H9 (cell line): ENCODE data around the gene CLIP1. TPM values are rescaled to one million over a fixed set of nuclear protein-coding genes. Genes with fewer than 3 reads are reported as not detected.
"Not testable (repeated sequence)": the region's sequence is repeated elsewhere in the genome, so short reads cannot be mapped to it uniquely, and the experiment has no call there.

Experiments
- DNase-seq: peaks from one replicate; pipeline ENCODE4 v3.0.0-alpha.2; 2017
- H2AFZ ChIP-seq: one replicate; pipeline ENCODE4 v1.6.1; 2013; ENCODE audit warnings: mild to moderate bottlenecking, low read length, control low read depth, moderate library complexity
- H2AK5ac ChIP-seq: 2 replicates; pipeline ENCODE4 v1.6.1; 2013; ENCODE audit warnings: low read length, control low read depth, mixed read lengths; ENCODE audit not compliant: insufficient read length
- H2BK120ac ChIP-seq: one replicate; pipeline ENCODE4 v1.6.1; 2013; ENCODE audit warnings: low read depth, mild to moderate bottlenecking, low read length, control low read depth, inconsistent platforms; ENCODE audit not compliant: poor library complexity, severe bottlenecking
- H2BK12ac ChIP-seq: 2 replicates; pipeline ENCODE4 v1.6.1; 2013; ENCODE audit warnings: low read length, control low read depth, mixed read lengths, low read depth; ENCODE audit not compliant: insufficient read length
- H2BK15ac ChIP-seq: 2 replicates; pipeline ENCODE4 v1.6.1; 2013; ENCODE audit warnings: low read depth, low read length, control low read depth
- H2BK20ac ChIP-seq: one replicate; pipeline ENCODE4 v1.6.1; 2013; ENCODE audit warnings: low read depth, mild to moderate bottlenecking, low read length, control low read depth, inconsistent platforms; ENCODE audit not compliant: poor library complexity, severe bottlenecking
- H2BK5ac ChIP-seq: 2 replicates; pipeline ENCODE4 v1.6.1; 2013; ENCODE audit warnings: low read length, control low read depth, mixed read lengths; ENCODE audit not compliant: insufficient read length
- H3K14ac ChIP-seq: 2 replicates; pipeline ENCODE4 v1.6.1; 2013; ENCODE audit warnings: low read length, control low read depth; ENCODE audit not compliant: insufficient read depth
- H3K18ac ChIP-seq: 2 replicates; pipeline ENCODE4 v1.6.1; 2013; ENCODE audit warnings: low read depth, mild to moderate bottlenecking, mixed read lengths, low read length, control low read depth; ENCODE audit not compliant: insufficient read length
- H3K23ac ChIP-seq: 2 replicates; pipeline ENCODE4 v1.6.1; 2013; ENCODE audit warnings: low read length, control low read depth, mixed read lengths, low read depth; ENCODE audit not compliant: insufficient read length
- H3K23me2 ChIP-seq: 2 replicates; pipeline ENCODE4 v1.6.1; 2013; ENCODE audit warnings: low read depth, mild to moderate bottlenecking, mixed read lengths, low read length, control low read depth; ENCODE audit not compliant: insufficient read length, poor library complexity, severe bottlenecking
- H3K27ac ChIP-seq: 2 replicates; pipeline ENCODE4 v1.5.1; 2013; ENCODE audit warnings: low read length, control low read depth, mixed read lengths, low read depth; ENCODE audit not compliant: insufficient read length
- H3K27me3 ChIP-seq: 2 replicates; pipeline ENCODE4 v1.6.1; 2013; ENCODE audit warnings: low read length, control low read depth, inconsistent platforms; ENCODE audit not compliant: insufficient read depth
- H3K4ac ChIP-seq: 2 replicates; pipeline ENCODE4 v1.6.1; 2013; ENCODE audit warnings: low read depth, mild to moderate bottlenecking, control low read depth, inconsistent platforms, low read length, moderate library complexity
- H3K4me1 ChIP-seq: 2 replicates; pipeline ENCODE4 v1.6.1; 2013; ENCODE audit warnings: low read length, control low read depth, inconsistent platforms; ENCODE audit not compliant: insufficient read depth
- H3K4me2 ChIP-seq: 2 replicates; pipeline ENCODE4 v1.6.1; 2013; ENCODE audit warnings: low read length, control low read depth, mixed read lengths; ENCODE audit not compliant: insufficient read length, insufficient read depth
- H3K56ac ChIP-seq: 2 replicates; pipeline ENCODE4 v1.6.1; 2013; ENCODE audit warnings: low read depth, mild to moderate bottlenecking, mixed read lengths, low read length, control low read depth; ENCODE audit not compliant: insufficient read length
- H3K79me1 ChIP-seq: 2 replicates; pipeline ENCODE4 v1.6.1; 2013; ENCODE audit warnings: low read depth, mild to moderate bottlenecking, moderate library complexity, low read length, control low read depth, inconsistent platforms; ENCODE audit not compliant: insufficient read depth, poor library complexity, severe bottlenecking
- H3K79me2 ChIP-seq: 2 replicates; pipeline ENCODE4 v1.6.1; 2013; ENCODE audit warnings: low read length, control low read depth, inconsistent platforms; ENCODE audit not compliant: insufficient read depth
- H3K9ac ChIP-seq: 2 replicates; pipeline ENCODE4 v1.6.1; 2013; ENCODE audit warnings: low read length, control low read depth, mixed read lengths; ENCODE audit not compliant: insufficient read length; ENCODE audit errors: extremely low read depth
- H3K9me3 ChIP-seq: one replicate; pipeline ENCODE4 v1.6.1; 2013; ENCODE audit warnings: low read depth, low read length, inconsistent platforms; ENCODE audit not compliant: control insufficient read depth
- H3T11ph ChIP-seq: one replicate; pipeline ENCODE4 v1.6.1; 2013; ENCODE audit warnings: mild to moderate bottlenecking, low read length, control low read depth, inconsistent platforms
- H4K20me1 ChIP-seq: one replicate; pipeline ENCODE4 v1.6.1; 2013; ENCODE audit not compliant: control insufficient read depth, insufficient read length, insufficient read depth
- H4K5ac ChIP-seq: 2 replicates; pipeline ENCODE4 v1.6.1; 2013; ENCODE audit warnings: low read depth, mild to moderate bottlenecking, mixed read lengths, low read length, control low read depth; ENCODE audit not compliant: insufficient read length
- H4K8ac ChIP-seq: replicated peaks from 2 replicates; pipeline ENCODE4 v1.6.1; 2013; ENCODE audit warnings: low read length, control low read depth, mixed read lengths, low read depth; ENCODE audit not compliant: insufficient read length
- H4K91ac ChIP-seq: 2 replicates; pipeline ENCODE4 v1.6.1; 2013; ENCODE audit warnings: low read depth, mild to moderate bottlenecking, moderate library complexity, mixed read lengths, low read length, control low read depth; ENCODE audit not compliant: insufficient read length
- H3K27ac Mint-ChIP-seq, 3 experiments: 2 replicates in 2 of 3; 3 replicates in 1 of 3; pipeline ENCODE4 v1.8.0; 2020 to 2021; ENCODE audit warnings: mixed read lengths in 3 of 3, mild to moderate bottlenecking in 1 of 3, moderate library complexity in 1 of 3
- H3K27me3 Mint-ChIP-seq: 2 replicates; pipeline ENCODE4 v1.8.0; 2021; ENCODE audit warnings: low read depth, mild to moderate bottlenecking, moderate library complexity, mixed read lengths
- H3K36me3 Mint-ChIP-seq, 3 experiments: 2 replicates in 2 of 3; 3 replicates in 1 of 3; pipeline ENCODE4 v1.8.0; 2020 to 2021; ENCODE audit warnings: low read depth in 3 of 3, mixed read lengths in 3 of 3; ENCODE audit not compliant: insufficient read depth in 1 of 3
- H3K4me1 Mint-ChIP-seq, 2 experiments: 2 replicates each; pipeline ENCODE4 v1.8.0; 2020; ENCODE audit warnings: mixed read lengths in 2 of 2
- H3K4me3 Mint-ChIP-seq, 2 experiments: 2 replicates in 1 of 2; 3 replicates in 1 of 2; pipeline ENCODE4 v1.8.0; 2020 to 2021; ENCODE audit warnings: mild to moderate bottlenecking in 2 of 2, mixed read lengths in 2 of 2, moderate library complexity in 1 of 2
- H3K9me3 Mint-ChIP-seq, 2 experiments: 2 replicates in 1 of 2; 3 replicates in 1 of 2; pipeline ENCODE4 v1.8.0; 2020; ENCODE audit warnings: mild to moderate bottlenecking in 2 of 2, mixed read lengths in 2 of 2, moderate library complexity in 1 of 2
- CTCF ChIP-seq: fragments of 200-600 bp; sonication (generic); conservative IDR thresholded peaks from 3 replicates; pipeline ENCODE4 v1.8.0; 2021; ENCODE audit warnings: antibody characterized with exemption, mild to moderate bottlenecking
- WGBS: extraction: QIAGEN DNeasy Blood & Tissue Kit; methylation state at CpG from one replicate; pipeline ENCODE4 v1.1.7; 2013; ENCODE audit warnings: missing lambda C conversion rate, low lambda C conversion rate, mixed read lengths; ENCODE audit not compliant: insufficient read length; ENCODE audit errors: extremely low coverage; 5-methylcytosine and 5-hydroxymethylcytosine counted together
- total RNA-seq: library from RNA; stranded (reverse); gene quantifications from 2 replicates; pipeline ENCODE4 v1.2.1, GENCODE V29; 2021

The CLIP1 gene
- total RNA-seq, 1 experiment from 2014 or later = 23.6 TPM

GRCh38 chr12:122399254-122399591 lies 23.2 kb downstream of the CLIP1 start:
- TF ChIP-seq CTCF = no peak
- H3K4ac ChIP-seq = no peak overlapping the region
- H3K56ac ChIP-seq = no peak overlapping the region
- peak overlapping the region; percentile 57 for H3K4me2 ChIP-seq
- no peak overlapping the region for H3K18ac ChIP-seq
- H3K9me3 Mint-ChIP-seq = no peaks in the 10 kb centered on the region
- H3K14ac ChIP-seq = no peak overlapping the region
- no peak overlapping the region for H2AFZ ChIP-seq
- H3K9me3 ChIP-seq = no peaks in the 10 kb centered on the region
- H3K27me3 ChIP-seq = no peaks in the 10 kb centered on the region
- H2BK20ac ChIP-seq = no peak overlapping the region
- H4K8ac ChIP-seq = no peak overlapping the region
- no peak overlapping the region for H2BK15ac ChIP-seq
- no peaks in the 10 kb centered on the region; a peak in 1 of 7 replicates for H3K36me3 Mint-ChIP-seq
- WGBS = no CpG with 5 or more reads among the region's 2 CpGs
- H3K9ac ChIP-seq = no peak overlapping the region
- no peak overlapping the region for H4K5ac ChIP-seq
- H3K23ac ChIP-seq = no peak overlapping the region
- H2BK12ac ChIP-seq = no peak overlapping the region
- no peaks in the 10 kb centered on the region for H3K27me3 Mint-ChIP-seq
- H3K27ac ChIP-seq = no peak overlapping the region
- H3K4me1 Mint-ChIP-seq = peaks cover 16% of the 10 kb centered on the region in 2 experiments
- no peaks in the 10 kb centered on the region; the same call in 1 of the 2 replicates for H3K4me1 ChIP-seq
- peak overlapping the region; percentile 93 to 97 (median 97); a peak in 6 of 7 replicates for H3K27ac Mint-ChIP-seq
- H3K4me3 Mint-ChIP-seq = peak overlapping the region in 1 of 2 experiments; percentile 5; a peak in 2 of 5 replicates
- no peak for DNase-seq
- H3K79me1 ChIP-seq = no peaks in the 10 kb centered on the region
- no peaks in the 10 kb centered on the region for H3K23me2 ChIP-seq
- no peak overlapping the region for H2BK5ac ChIP-seq
- H2BK120ac ChIP-seq = no peak overlapping the region
- H3T11ph ChIP-seq = no peak overlapping the region
- no peaks in the 10 kb centered on the region for H4K20me1 ChIP-seq
- no peak overlapping the region for H4K91ac ChIP-seq
- no peak overlapping the region for H2AK5ac ChIP-seq
- no peaks in the 10 kb centered on the region; the same call in 1 of the 2 replicates for H3K79me2 ChIP-seq

- H3K4me3 Mint-ChIP-seq, H3K14ac ChIP-seq, H3K4me2 ChIP-seq, DNase-seq, H4K20me1 ChIP-seq, H2BK12ac ChIP-seq, H3K79me1 ChIP-seq, H3K27me3 Mint-ChIP-seq, H3K36me3 Mint-ChIP-seq, H3K79me2 ChIP-seq, H2BK120ac ChIP-seq, H3K27me3 ChIP-seq, H2BK5ac ChIP-seq, H2AK5ac ChIP-seq, H4K8ac ChIP-seq, H4K91ac ChIP-seq, H4K5ac ChIP-seq, H3K9ac ChIP-seq, H3K23ac ChIP-seq, H3K4ac ChIP-seq, H3K23me2 ChIP-seq, H3K9me3 ChIP-seq, H3K4me1 ChIP-seq, H3T11ph ChIP-seq, H2BK15ac ChIP-seq, H3K27ac ChIP-seq, H3K56ac ChIP-seq, H2BK20ac ChIP-seq, H3K18ac ChIP-seq, H2AFZ ChIP-seq, H3K27ac Mint-ChIP-seq, H3K9me3 Mint-ChIP-seq: not testable (repeated sequence)
- WGBS = no CpG with 5 or more reads among the region's 6 CpGs
- H3K4me1 Mint-ChIP-seq = peaks cover 16% of the 10 kb centered on the region in 2 experiments
Observed at GRCh38 chr12:122397981-122398380, 24.5 kb downstream of the CLIP1 start.
